ENCODE results near the gene CCDC73. TPM values are rescaled to one million over a fixed set of nuclear protein-coding genes. Genes with fewer than 3 reads are reported as not detected.

The CCDC73 gene
- total RNA-seq, 1 experiment from 2014 or later: not detected

- TF ChIP-seq FOXP4 (CRISPR knock-in tag; IDR thresholded peaks at IDR 0.05): no peak
These were observed 39.5 kb upstream of the CCDC73 start (continued) for GRCh38 chr11:32833921-32834320.

GRCh38 chr11:32831221-32831620 is 36.8 kb upstream of the CCDC73 start:
- ChIA-PET CTCF (interaction anchor here (0.9 kb wide), 1 partner anchor 22 kb away, joined by 3 read pairs; no protein-coding TSS in a partner anchor), POLR2A (no interaction called here)
- no peak for DNase-seq (ENCODE audit: low spot score)
- Mint-ChIP-seq H3K9me3 (no peaks in the 10 kb centered on the region), H3K4me1 (peaks cover 22% of the 10 kb centered on the region), H3K27ac (no peak overlapping the region; the same call in 1 of the 2 replicates), H3K4me3 (0 out of 2 replicates have a peak overlapping the region, but pooled peaks have one; percentile 1), H3K27me3 (ENCODE audit: low read depth) (peaks cover 37% of the 10 kb centered on the region), H3K36me3 (no peaks in the 10 kb centered on the region; the same call in 1 of the 2 replicates)
- ATAC-seq: no peak
- TF ChIP-seq USF2 (CRISPR knock-in tag; IDR thresholded peaks at IDR 0.05) (no peak), JUN (CRISPR knock-in tag; IDR thresholded peaks at IDR 0.05) (no peak), KAT7 (CRISPR knock-in tag; IDR thresholded peaks at IDR 0.05; ENCODE audit: borderline replicate concordance) (no peak), SP1 (CRISPR knock-in tag; conservative IDR thresholded peaks at IDR 0.05) (no peak), ESRRA (CRISPR knock-in tag; IDR thresholded peaks at IDR 0.05; ENCODE audit: borderline replicate concordance) (no peak), ZNF121 (CRISPR knock-in tag; IDR thresholded peaks at IDR 0.05) (no peak), TEAD1 (CRISPR knock-in tag; IDR thresholded peaks at IDR 0.05) (no peak), ZBTB21 (CRISPR knock-in tag; IDR thresholded peaks at IDR 0.05; ENCODE audit: borderline replicate concordance) (no peak), CREB1 (CRISPR knock-in tag; IDR thresholded peaks at IDR 0.05) (no peak), ZNF416 (CRISPR knock-in tag; IDR thresholded peaks at IDR 0.05) (no peak), NFE2L1 (CRISPR knock-in tag; IDR thresholded peaks at IDR 0.05) (no peak)
- TF ChIP-seq, protein P1, sequence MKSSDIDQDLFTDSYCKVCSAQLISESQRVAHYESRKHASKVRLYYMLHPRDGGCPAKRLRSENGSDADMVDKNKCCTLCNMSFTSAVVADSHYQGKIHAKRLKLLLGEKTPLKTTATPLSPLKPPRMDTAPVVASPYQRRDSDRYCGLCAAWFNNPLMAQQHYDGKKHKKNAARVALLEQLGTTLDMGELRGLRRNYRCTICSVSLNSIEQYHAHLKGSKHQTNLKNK (CRISPR knock-in tag; IDR thresholded peaks at IDR 0.05): no peak
- TF ChIP-seq, protein P2, sequence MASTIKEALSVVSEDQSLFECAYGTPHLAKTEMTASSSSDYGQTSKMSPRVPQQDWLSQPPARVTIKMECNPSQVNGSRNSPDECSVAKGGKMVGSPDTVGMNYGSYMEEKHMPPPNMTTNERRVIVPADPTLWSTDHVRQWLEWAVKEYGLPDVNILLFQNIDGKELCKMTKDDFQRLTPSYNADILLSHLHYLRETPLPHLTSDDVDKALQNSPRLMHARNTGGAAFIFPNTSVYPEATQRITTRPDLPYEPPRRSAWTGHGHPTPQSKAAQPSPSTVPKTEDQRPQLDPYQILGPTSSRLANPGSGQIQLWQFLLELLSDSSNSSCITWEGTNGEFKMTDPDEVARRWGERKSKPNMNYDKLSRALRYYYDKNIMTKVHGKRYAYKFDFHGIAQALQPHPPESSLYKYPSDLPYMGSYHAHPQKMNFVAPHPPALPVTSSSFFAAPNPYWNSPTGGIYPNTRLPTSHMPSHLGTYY (CRISPR knock-in tag; IDR thresholded peaks at IDR 0.05): no peak
- TF ChIP-seq, protein P3, sequence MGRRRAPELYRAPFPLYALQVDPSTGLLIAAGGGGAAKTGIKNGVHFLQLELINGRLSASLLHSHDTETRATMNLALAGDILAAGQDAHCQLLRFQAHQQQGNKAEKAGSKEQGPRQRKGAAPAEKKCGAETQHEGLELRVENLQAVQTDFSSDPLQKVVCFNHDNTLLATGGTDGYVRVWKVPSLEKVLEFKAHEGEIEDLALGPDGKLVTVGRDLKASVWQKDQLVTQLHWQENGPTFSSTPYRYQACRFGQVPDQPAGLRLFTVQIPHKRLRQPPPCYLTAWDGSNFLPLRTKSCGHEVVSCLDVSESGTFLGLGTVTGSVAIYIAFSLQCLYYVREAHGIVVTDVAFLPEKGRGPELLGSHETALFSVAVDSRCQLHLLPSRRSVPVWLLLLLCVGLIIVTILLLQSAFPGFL (CRISPR knock-in tag; IDR thresholded peaks at IDR 0.05; ENCODE audit: borderline replicate concordance): no peak
- TF ChIP-seq, protein P4, sequence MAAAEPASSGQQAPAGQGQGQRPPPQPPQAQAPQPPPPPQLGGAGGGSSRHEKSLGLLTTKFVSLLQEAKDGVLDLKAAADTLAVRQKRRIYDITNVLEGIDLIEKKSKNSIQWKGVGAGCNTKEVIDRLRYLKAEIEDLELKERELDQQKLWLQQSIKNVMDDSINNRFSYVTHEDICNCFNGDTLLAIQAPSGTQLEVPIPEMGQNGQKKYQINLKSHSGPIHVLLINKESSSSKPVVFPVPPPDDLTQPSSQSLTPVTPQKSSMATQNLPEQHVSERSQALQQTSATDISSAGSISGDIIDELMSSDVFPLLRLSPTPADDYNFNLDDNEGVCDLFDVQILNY (CRISPR knock-in tag; IDR thresholded peaks at IDR 0.05): no peak
- TF ChIP-seq, protein P5, sequence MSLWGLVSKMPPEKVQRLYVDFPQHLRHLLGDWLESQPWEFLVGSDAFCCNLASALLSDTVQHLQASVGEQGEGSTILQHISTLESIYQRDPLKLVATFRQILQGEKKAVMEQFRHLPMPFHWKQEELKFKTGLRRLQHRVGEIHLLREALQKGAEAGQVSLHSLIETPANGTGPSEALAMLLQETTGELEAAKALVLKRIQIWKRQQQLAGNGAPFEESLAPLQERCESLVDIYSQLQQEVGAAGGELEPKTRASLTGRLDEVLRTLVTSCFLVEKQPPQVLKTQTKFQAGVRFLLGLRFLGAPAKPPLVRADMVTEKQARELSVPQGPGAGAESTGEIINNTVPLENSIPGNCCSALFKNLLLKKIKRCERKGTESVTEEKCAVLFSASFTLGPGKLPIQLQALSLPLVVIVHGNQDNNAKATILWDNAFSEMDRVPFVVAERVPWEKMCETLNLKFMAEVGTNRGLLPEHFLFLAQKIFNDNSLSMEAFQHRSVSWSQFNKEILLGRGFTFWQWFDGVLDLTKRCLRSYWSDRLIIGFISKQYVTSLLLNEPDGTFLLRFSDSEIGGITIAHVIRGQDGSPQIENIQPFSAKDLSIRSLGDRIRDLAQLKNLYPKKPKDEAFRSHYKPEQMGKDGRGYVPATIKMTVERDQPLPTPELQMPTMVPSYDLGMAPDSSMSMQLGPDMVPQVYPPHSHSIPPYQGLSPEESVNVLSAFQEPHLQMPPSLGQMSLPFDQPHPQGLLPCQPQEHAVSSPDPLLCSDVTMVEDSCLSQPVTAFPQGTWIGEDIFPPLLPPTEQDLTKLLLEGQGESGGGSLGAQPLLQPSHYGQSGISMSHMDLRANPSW (CRISPR knock-in tag; conservative IDR thresholded peaks at IDR 0.05; ENCODE audit: low read depth): no peak
- TF ChIP-seq, protein P6, sequence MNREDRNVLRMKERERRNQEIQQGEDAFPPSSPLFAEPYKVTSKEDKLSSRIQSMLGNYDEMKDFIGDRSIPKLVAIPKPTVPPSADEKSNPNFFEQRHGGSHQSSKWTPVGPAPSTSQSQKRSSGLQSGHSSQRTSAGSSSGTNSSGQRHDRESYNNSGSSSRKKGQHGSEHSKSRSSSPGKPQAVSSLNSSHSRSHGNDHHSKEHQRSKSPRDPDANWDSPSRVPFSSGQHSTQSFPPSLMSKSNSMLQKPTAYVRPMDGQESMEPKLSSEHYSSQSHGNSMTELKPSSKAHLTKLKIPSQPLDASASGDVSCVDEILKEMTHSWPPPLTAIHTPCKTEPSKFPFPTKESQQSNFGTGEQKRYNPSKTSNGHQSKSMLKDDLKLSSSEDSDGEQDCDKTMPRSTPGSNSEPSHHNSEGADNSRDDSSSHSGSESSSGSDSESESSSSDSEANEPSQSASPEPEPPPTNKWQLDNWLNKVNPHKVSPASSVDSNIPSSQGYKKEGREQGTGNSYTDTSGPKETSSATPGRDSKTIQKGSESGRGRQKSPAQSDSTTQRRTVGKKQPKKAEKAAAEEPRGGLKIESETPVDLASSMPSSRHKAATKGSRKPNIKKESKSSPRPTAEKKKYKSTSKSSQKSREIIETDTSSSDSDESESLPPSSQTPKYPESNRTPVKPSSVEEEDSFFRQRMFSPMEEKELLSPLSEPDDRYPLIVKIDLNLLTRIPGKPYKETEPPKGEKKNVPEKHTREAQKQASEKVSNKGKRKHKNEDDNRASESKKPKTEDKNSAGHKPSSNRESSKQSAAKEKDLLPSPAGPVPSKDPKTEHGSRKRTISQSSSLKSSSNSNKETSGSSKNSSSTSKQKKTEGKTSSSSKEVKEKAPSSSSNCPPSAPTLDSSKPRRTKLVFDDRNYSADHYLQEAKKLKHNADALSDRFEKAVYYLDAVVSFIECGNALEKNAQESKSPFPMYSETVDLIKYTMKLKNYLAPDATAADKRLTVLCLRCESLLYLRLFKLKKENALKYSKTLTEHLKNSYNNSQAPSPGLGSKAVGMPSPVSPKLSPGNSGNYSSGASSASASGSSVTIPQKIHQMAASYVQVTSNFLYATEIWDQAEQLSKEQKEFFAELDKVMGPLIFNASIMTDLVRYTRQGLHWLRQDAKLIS (CRISPR knock-in tag; IDR thresholded peaks at IDR 0.05; ENCODE audit: borderline replicate concordance): no peak
- TF ChIP-seq, protein P7, sequence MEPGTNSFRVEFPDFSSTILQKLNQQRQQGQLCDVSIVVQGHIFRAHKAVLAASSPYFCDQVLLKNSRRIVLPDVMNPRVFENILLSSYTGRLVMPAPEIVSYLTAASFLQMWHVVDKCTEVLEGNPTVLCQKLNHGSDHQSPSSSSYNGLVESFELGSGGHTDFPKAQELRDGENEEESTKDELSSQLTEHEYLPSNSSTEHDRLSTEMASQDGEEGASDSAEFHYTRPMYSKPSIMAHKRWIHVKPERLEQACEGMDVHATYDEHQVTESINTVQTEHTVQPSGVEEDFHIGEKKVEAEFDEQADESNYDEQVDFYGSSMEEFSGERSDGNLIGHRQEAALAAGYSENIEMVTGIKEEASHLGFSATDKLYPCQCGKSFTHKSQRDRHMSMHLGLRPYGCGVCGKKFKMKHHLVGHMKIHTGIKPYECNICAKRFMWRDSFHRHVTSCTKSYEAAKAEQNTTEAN (CRISPR knock-in tag; IDR thresholded peaks at IDR 0.05): no peak
- TF ChIP-seq, protein P8, sequence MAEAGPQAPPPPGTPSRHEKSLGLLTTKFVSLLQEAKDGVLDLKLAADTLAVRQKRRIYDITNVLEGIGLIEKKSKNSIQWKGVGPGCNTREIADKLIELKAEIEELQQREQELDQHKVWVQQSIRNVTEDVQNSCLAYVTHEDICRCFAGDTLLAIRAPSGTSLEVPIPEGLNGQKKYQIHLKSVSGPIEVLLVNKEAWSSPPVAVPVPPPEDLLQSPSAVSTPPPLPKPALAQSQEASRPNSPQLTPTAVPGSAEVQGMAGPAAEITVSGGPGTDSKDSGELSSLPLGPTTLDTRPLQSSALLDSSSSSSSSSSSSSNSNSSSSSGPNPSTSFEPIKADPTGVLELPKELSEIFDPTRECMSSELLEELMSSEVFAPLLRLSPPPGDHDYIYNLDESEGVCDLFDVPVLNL (CRISPR knock-in tag; IDR thresholded peaks at IDR 0.05; ENCODE audit: borderline replicate concordance, low read depth): no peak
